K562 (cell line): ENCODE measurements around the gene AKAP10.

Experiments used
- CTCF ChIP-seq, 3 experiments: IDR thresholded peaks in 2 of 3; conservative IDR thresholded peaks in 1 of 3; 2 replicates each; pipeline ENCODE4 v1.5.1; 2011 to 2012; ENCODE audit warnings: low read length in 3 of 3, mild to moderate bottlenecking in 3 of 3, control low read depth in 2 of 3, improper control_type of control experiment in 1 of 3, inconsistent platforms in 1 of 3, low read depth in 1 of 3, mixed read lengths in 1 of 3, moderate library complexity in 1 of 3; ENCODE audit not compliant: insufficient read depth in 2 of 3
- LARP7 ChIP-seq: fragments of 450-650 bp; IDR thresholded peaks from 2 replicates; pipeline ENCODE4 v1.6.1; 2016
- MAZ ChIP-seq, 2 experiments: fragments of 450-650 bp in 1 of 2; sonication (generic) in 1 of 2; formaldehyde crosslinking; IDR thresholded peaks in 1 of 2; conservative IDR thresholded peaks in 1 of 2; 2 replicates each; pipeline versions ENCODE4 v1.4.0 to v1.5.0; 2020; ENCODE audit warnings: mild to moderate bottlenecking in 1 of 2, missing genetic modification reagents in 1 of 2
- MXI1 ChIP-seq: IDR thresholded peaks from 2 replicates; pipeline ENCODE4 v1.6.1; 2011; ENCODE audit warnings: low read depth, mild to moderate bottlenecking, improper control_type of control experiment, low read length
- SIN3B ChIP-seq: fragments of 450-650 bp; IDR thresholded peaks from 2 replicates; pipeline ENCODE4 v1.6.1; 2017; ENCODE audit warnings: low read depth, mild to moderate bottlenecking, moderate library complexity
- TF ChIP-seq, protein P1 (sequence below): IDR thresholded peaks from 2 replicates; pipeline ENCODE4 v1.6.1; 2012; ENCODE audit warnings: low read depth, low read length, improper control_type of control experiment, borderline replicate concordance

DNA sequence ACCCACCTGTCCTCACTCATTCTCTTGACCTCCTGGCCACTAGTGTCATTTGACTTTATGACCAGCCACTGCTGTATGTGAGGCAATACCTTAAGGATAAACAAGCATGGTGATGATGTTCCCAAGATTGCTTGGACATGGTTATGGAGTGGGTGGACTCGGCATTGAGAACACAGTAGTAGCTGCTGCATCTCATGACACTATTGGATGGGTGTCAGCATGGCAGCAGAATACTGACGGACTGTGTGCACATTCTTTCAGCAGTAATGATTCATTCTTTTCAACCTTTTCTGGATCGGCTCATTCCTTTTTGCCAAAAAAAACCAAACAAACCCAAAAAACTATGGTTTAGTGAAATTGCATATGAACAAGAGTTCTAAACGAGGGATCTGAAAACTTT lies 45.1 kb upstream of the AKAP10 start:
- TF ChIP-seq CTCF (IDR thresholded peaks at IDR 0.05 in 2 of 3, conservative IDR thresholded peaks at IDR 0.05 in 1 of 3; ENCODE audit: insufficient read depth in 2 of 3, low read depth in 1 of 3, low read length in 3 of 3), result no peak
- no peak for TF ChIP-seq SIN3B
- TF ChIP-seq, protein P1, sequence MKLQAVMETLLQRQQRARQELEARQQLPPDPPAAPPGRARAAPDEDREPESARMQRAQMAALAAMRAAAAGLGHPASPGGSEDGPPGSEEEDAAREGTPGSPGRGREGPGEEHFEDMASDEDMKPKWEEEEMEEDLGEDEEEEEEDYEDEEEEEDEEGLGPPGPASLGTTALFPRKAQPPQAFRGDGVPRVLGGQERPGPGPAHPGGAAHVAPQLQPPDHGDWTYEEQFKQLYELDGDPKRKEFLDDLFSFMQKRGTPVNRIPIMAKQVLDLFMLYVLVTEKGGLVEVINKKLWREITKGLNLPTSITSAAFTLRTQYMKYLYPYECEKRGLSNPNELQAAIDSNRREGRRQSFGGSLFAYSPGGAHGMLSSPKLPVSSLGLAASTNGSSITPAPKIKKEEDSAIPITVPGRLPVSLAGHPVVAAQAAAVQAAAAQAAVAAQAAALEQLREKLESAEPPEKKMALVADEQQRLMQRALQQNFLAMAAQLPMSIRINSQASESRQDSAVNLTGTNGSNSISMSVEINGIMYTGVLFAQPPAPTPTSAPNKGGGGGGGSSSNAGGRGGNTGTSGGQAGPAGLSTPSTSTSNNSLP, result no peak
- TF ChIP-seq MAZ (CRISPR knock-in tag; conservative IDR thresholded peaks at IDR 0.05 in 1 of 2, IDR thresholded peaks at IDR 0.05 in 1 of 2), result no peak
- TF ChIP-seq LARP7, result no peak
- no peak for TF ChIP-seq MXI1
